OCI-LY7 (cell line): Measurements from ENCODE around the gene KPNA3. TPM values are rescaled to one million over a fixed set of nuclear protein-coding genes. Genes with fewer than 3 reads are reported as not detected.
"Not testable (repeated sequence)": the region's sequence is repeated elsewhere in the genome, so short reads cannot be mapped to it uniquely, and the experiment has no call there.

Experiments used
- BruUV-seq: library from RNA; stranded (reverse); fragments of 400-500 nt; replicated peaks from 2 replicates; lab custom pipeline; 2021; lab: Mats Ljungman, UMichigan
- CTCF ChIA-PET: fragments of 300-600 bp; sonication (Branson Sonifier 250); formaldehyde crosslinking; loops from one replicate; lab custom pipeline; 2022; ENCODE audit warnings: antibody characterized with exemption; ENCODE audit not compliant: unreplicated experiment; lab: Charles Lee
- POLR2A ChIA-PET: fragments of 300-600 bp; sonication (Branson Sonifier 250); formaldehyde crosslinking; loops from one replicate; lab custom pipeline; 2022; ENCODE audit warnings: antibody characterized with exemption; lab: Charles Lee
- DNase-seq: peaks from one replicate; pipeline ENCODE4 v3.0.0-alpha.2; 2015; ENCODE audit warnings: low spot score
- H2AFZ ChIP-seq: fragments of 200-600 bp; sonication (generic), shearing (Covaris generic); 2 replicates; pipeline ENCODE4 v1.6.1; 2014; ENCODE audit warnings: mild to moderate bottlenecking, antibody characterized with exemption, low read length, moderate library complexity
- H3K27ac ChIP-seq: fragments of 200-600 bp; sonication (generic); 2 replicates; pipeline ENCODE4 v1.5.1; 2014; ENCODE audit warnings: mixed run types, low read depth, mild to moderate bottlenecking, moderate library complexity, low read length, inconsistent platforms; ENCODE audit not compliant: poor library complexity, severe bottlenecking
- H3K36me3 ChIP-seq: fragments of 200-600 bp; sonication (generic); 2 replicates; pipeline ENCODE4 v1.6.1; 2014; ENCODE audit warnings: mild to moderate bottlenecking, antibody characterized with exemption, low read length, moderate library complexity, mixed read lengths; ENCODE audit not compliant: insufficient read depth
- H3K4me1 ChIP-seq: fragments of 200-600 bp; sonication (generic); 2 replicates; pipeline ENCODE4 v1.5.1; 2014; ENCODE audit warnings: mild to moderate bottlenecking, low read length; ENCODE audit not compliant: insufficient read depth, poor library complexity, severe bottlenecking
- H3K4me2 ChIP-seq: fragments of 200-600 bp; sonication (generic); 2 replicates; pipeline ENCODE4 v1.6.1; 2014; ENCODE audit warnings: mild to moderate bottlenecking, low read length
- H3K4me3 ChIP-seq: fragments of 200-600 bp; sonication (generic); 2 replicates; pipeline ENCODE4 v1.5.1; 2014; ENCODE audit warnings: mild to moderate bottlenecking, low read depth, low read length; ENCODE audit not compliant: poor library complexity, severe bottlenecking
- H3K79me2 ChIP-seq: fragments of 200-600 bp; sonication (generic); 2 replicates; pipeline ENCODE4 v1.6.1; 2016; ENCODE audit warnings: low read depth, mild to moderate bottlenecking, low read length, moderate library complexity, mixed read lengths; ENCODE audit not compliant: insufficient read depth
- H3K9me2 ChIP-seq: fragments of 200-600 bp; sonication (generic); 2 replicates; pipeline ENCODE4 v1.6.1; 2016; ENCODE audit warnings: mild to moderate bottlenecking, low read length, mixed read lengths; ENCODE audit not compliant: insufficient read depth
- H3K9me3 ChIP-seq: fragments of 200-600 bp; sonication (generic); 2 replicates; pipeline ENCODE4 v1.6.1; 2014; ENCODE audit warnings: mild to moderate bottlenecking, mixed run types, low read length, mixed read lengths
- H4K20me1 ChIP-seq: fragments of 200-600 bp; sonication (generic); 2 replicates; pipeline ENCODE4 v1.6.1; 2014; ENCODE audit warnings: mild to moderate bottlenecking, antibody characterized with exemption, low read length, moderate library complexity, mixed read lengths; ENCODE audit not compliant: insufficient read depth
- EZH2phosphoT487 ChIP-seq: fragments of 200-600 bp; sonication (generic); IDR thresholded peaks from 2 replicates; pipeline ENCODE4 v1.6.1; 2018; ENCODE audit warnings: low read depth, borderline replicate concordance, mild to moderate bottlenecking, mixed run types, antibody characterized with exemption, low read length, moderate library complexity, mixed read lengths
- intact Hi-C: fragments of 100-400 bp; cut with micrococcal nuclease; formaldehyde crosslinking; loops from one replicate; pipeline ENCODE4 v1.10.0; 2022; ENCODE audit not compliant: unreplicated experiment
- total RNA-seq, 2 experiments: library from RNA; depleted of rRNA in 1 of 2; stranded (reverse); fragments of >200 nt in 1 of 2; shearing (Covaris generic) in 1 of 2; gene quantifications; 2 replicates each; pipeline ENCODE4 v1.2.3, GENCODE V29; 2014 to 2022
- TF ChIP-seq, protein P1 (sequence below): fragments of 200-600 bp; sonication (generic); conservative IDR thresholded peaks from 2 replicates; pipeline ENCODE4 v1.5.1; 2014; ENCODE audit warnings: mild to moderate bottlenecking, antibody characterized with exemption, low read length, moderate library complexity, mixed read lengths

The KPNA3 gene
- total RNA-seq, 2 experiments from 2014 or later = 18.2 to 41.1 TPM

DNA sequence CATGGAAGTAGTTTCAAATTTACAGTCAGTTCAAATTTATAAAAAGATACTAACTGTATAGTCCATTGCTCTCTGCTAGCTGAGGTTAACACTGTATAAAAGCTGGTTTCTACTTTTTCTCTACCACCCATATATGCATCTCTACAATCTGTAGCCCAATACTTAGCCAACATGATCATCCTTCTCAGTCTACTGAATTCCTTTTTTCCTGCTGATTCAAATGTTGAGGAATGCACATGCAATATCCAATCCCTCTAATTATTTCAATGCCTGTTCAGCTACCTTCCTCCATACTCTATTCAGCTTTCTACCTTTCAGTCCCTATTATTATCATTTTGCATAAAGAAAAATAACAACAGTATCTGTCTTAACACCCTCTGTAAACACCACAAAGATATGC, 15.6 kb downstream of the KPNA3 start:
- intact Hi-C loops = no loop called here
- Histone ChIP-seq H3K9me3 (no peaks in the 10 kb centered on the region), H3K36me3 (peaks cover 21% of the 10 kb centered on the region), H3K4me2 (no peak overlapping the region), H3K9me2 (no peaks in the 10 kb centered on the region), H3K79me2 (peaks cover 99% of the 10 kb centered on the region), H3K4me1 (no peaks in the 10 kb centered on the region), H4K20me1 (peaks cover 9% of the 10 kb centered on the region), H3K4me3 (no peak overlapping the region), H3K27ac (no peak overlapping the region), H2AFZ (no peak overlapping the region)
- no TSS peak for BruUV-seq
- DNase-seq = no peak
- CTCF ChIA-PET = no interaction called here
- POLR2A ChIA-PET = interaction anchor here (0.6 kb wide), 1 partner anchor 16 kb away, joined by 3 read pairs; no protein-coding TSS in a partner anchor
- TF ChIP-seq, protein P1, sequence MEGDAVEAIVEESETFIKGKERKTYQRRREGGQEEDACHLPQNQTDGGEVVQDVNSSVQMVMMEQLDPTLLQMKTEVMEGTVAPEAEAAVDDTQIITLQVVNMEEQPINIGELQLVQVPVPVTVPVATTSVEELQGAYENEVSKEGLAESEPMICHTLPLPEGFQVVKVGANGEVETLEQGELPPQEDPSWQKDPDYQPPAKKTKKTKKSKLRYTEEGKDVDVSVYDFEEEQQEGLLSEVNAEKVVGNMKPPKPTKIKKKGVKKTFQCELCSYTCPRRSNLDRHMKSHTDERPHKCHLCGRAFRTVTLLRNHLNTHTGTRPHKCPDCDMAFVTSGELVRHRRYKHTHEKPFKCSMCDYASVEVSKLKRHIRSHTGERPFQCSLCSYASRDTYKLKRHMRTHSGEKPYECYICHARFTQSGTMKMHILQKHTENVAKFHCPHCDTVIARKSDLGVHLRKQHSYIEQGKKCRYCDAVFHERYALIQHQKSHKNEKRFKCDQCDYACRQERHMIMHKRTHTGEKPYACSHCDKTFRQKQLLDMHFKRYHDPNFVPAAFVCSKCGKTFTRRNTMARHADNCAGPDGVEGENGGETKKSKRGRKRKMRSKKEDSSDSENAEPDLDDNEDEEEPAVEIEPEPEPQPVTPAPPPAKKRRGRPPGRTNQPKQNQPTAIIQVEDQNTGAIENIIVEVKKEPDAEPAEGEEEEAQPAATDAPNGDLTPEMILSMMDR = no peak

DNA sequence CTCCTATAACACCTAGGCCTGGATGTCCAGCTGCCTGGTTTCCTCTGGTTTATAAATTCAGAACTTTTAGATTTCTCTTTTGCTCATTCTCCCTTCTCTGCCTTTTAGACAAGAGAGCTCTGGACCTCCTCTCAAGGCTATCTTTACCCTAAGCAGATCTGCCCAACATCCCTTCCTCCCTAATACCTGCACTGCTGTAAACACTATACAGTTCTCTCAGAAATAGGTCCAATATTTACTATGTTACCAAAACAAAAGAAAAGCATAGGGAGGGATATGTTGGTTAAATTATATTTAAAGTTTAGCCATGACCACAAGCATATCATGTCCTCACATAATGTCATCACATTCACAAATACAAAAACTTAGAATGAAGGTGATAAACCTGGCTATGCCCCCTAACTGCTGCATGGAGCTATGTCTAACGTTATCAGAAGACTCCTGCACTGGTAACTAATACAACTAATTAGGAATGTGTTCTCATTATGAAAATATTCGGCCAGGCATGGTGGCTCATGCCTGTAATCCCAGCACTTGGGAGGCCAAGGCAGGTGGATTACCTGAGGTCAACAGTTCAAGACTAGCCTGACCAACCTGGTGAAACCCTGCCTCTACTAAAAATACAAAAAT, 18.0 kb downstream of the KPNA3 start:
- H3K79me2 ChIP-seq = peaks cover 98% of the 10 kb centered on the region
- H3K4me3 ChIP-seq = no peak overlapping the region
- no peaks in the 10 kb centered on the region for H3K4me1 ChIP-seq
- no peak for DNase-seq
- intact Hi-C loops = loop anchor here (5.0 kb wide), 1 partner anchor 57 kb away; no protein-coding TSS in a partner anchor
- H3K9me2 ChIP-seq = no peaks in the 10 kb centered on the region
- no peaks in the 10 kb centered on the region; the same call in 1 of the 2 replicates for H4K20me1 ChIP-seq
- ChIA-PET CTCF (no interaction called here), POLR2A (interaction anchor here (0.8 to 0.9 kb wide), 2 partner anchors 8 to 11 kb away, joined by 3 read pairs; no protein-coding TSS in a partner anchor)
- H3K27ac ChIP-seq = no peak overlapping the region
- H3K9me3 ChIP-seq = 0 out of 2 replicates have a peak, but pooled peaks cover 5% of the 10 kb centered on the region
- BruUV-seq = no TSS peak
- H2AFZ ChIP-seq = no peak overlapping the region
- H3K4me2 ChIP-seq = no peak overlapping the region
- TF ChIP-seq EZH2phosphoT487 = no peak
- TF ChIP-seq, protein P1 = no peak
- peaks cover 15% of the 10 kb centered on the region for H3K36me3 ChIP-seq

DNA sequence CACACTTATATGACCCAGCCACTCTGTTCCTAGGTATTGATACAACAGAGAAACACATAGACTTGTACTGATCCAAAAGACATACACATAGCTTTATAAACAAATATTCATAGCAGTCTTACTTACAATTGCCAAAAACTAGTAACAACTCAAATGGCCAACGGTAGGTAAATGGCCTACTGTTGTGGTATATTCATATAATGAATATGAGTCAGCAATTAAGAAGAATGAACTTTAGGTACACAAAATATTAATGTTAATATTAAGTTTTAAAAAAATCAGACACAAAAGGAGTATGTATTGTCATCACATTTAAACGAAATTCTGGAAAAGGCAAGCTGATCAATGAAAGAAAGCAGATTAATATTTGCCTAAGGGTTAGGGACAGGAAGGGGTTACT, 19.7 kb downstream of the KPNA3 start:
- Histone ChIP-seq H3K4me2 (no peak overlapping the region), H3K9me3 (0 out of 2 replicates have a peak, but pooled peaks cover 5% of the 10 kb centered on the region), H3K79me2 (peaks cover 98% of the 10 kb centered on the region), H3K9me2 (no peaks in the 10 kb centered on the region), H3K27ac (no peak overlapping the region), H4K20me1 (peaks cover 6% of the 10 kb centered on the region; the same call in 1 of the 2 replicates), H2AFZ (no peak overlapping the region), H3K4me3 (no peak overlapping the region), H3K4me1 (no peaks in the 10 kb centered on the region), H3K36me3 (peaks cover 11% of the 10 kb centered on the region)
- intact Hi-C loops = loop anchor here (5.0 kb wide), 1 partner anchor 56 kb away; no protein-coding TSS in a partner anchor
- no peak for DNase-seq
- BruUV-seq = no TSS peak
- ChIA-PET POLR2A (interaction anchor here (0.9 to 1.7 kb wide), 3 partner anchors 9 to 150 kb away, joined by 3 to 5 read pairs (median 3); no protein-coding TSS in a partner anchor), CTCF (interaction anchor here (0.6 kb wide), 1 partner anchor 20 kb away, joined by 3 read pairs; no protein-coding TSS in a partner anchor)
- TF ChIP-seq, protein P1 = no peak
- no peak for TF ChIP-seq EZH2phosphoT487

DNA sequence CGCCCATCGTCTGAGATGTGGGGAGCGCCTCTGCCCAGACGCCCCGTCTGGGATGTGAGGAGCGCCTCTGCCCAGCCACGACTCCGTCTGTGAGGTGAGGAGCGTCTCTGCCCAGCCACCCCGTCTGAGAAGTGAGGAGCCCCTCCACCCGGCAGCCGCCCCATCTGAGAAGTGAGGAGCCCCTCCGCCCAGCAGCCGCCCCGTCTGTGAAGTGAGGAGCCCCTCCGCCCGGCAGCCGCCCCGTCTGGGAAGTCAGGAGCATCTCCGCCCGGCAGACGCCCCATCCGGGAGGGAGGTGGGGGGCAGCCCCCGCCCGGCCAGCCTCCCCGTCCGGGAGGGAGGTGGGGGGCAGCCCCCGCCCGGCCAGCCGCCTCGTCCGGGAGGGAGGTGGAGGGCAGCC, 30.7 kb downstream of the KPNA3 start:
- H3K36me3 ChIP-seq = peaks cover 66% of the 10 kb centered on the region
- H3K79me2 ChIP-seq = peaks cover 77% of the 10 kb centered on the region
- H3K9me3 ChIP-seq = peaks cover 26% of the 10 kb centered on the region
- H3K27ac ChIP-seq, H3K9me2 ChIP-seq, intact Hi-C loops, CTCF ChIA-PET, H3K4me1 ChIP-seq, BruUV-seq, POLR2A ChIA-PET, H4K20me1 ChIP-seq, DNase-seq, H3K4me2 ChIP-seq, H2AFZ ChIP-seq, H3K4me3 ChIP-seq: not testable (repeated sequence)
